Measurements from ENCODE around the gene LRRTM4. TPM values are rescaled to one million over a fixed set of nuclear protein-coding genes. Genes with fewer than 3 reads are reported as not detected.

LRRTM4 gene
- total RNA-seq, 1 experiment from 2014 or later: 12.0 TPM

GRCh38 chr2:76748581-76749296, 773.4 kb downstream of the LRRTM4 start:
- Histone ChIP-seq H3K4ac (ENCODE audit: low read depth, low read length) (no peak overlapping the region), H4K20me1 (ENCODE audit: control insufficient read depth, insufficient read depth, insufficient read length) (no peaks in the 10 kb centered on the region), H2AFZ (ENCODE audit: low read length) (no peak overlapping the region), H3K27me3 (ENCODE audit: insufficient read depth, low read length) (no peaks in the 10 kb centered on the region), H3K9ac (ENCODE audit: extremely low read depth, insufficient read length, low read length) (no peak overlapping the region), H2BK12ac (ENCODE audit: insufficient read length, low read depth, low read length) (no peak overlapping the region), H3K23me2 (ENCODE audit: insufficient read length, low read depth, low read length, poor library complexity, severe bottlenecking) (no peaks in the 10 kb centered on the region), H4K91ac (ENCODE audit: insufficient read length, low read depth, low read length) (no peak overlapping the region), H3K23ac (ENCODE audit: insufficient read length, low read depth, low read length) (no peak overlapping the region), H4K5ac (ENCODE audit: insufficient read length, low read depth, low read length) (no peak overlapping the region), H4K8ac (replicated peaks; ENCODE audit: insufficient read length, low read depth, low read length) (no peak overlapping the region), H2BK20ac (ENCODE audit: low read depth, low read length, poor library complexity, severe bottlenecking) (no peak overlapping the region), H2BK15ac (ENCODE audit: low read depth, low read length) (no peak overlapping the region), H3K18ac (ENCODE audit: insufficient read length, low read depth, low read length) (no peak overlapping the region), H3K27ac (ENCODE audit: insufficient read length, low read depth, low read length) (no peak overlapping the region), H3K4me1 (ENCODE audit: insufficient read depth, low read length) (no peaks in the 10 kb centered on the region), H2BK5ac (ENCODE audit: insufficient read length, low read length) (no peak overlapping the region), H3K4me2 (ENCODE audit: insufficient read depth, insufficient read length, low read length) (no peak overlapping the region), H3K79me2 (ENCODE audit: insufficient read depth, low read length) (no peaks in the 10 kb centered on the region), H3K79me1 (ENCODE audit: insufficient read depth, low read depth, low read length, poor library complexity, severe bottlenecking) (no peaks in the 10 kb centered on the region), H2AK5ac (ENCODE audit: insufficient read length, low read length) (no peak overlapping the region), H3K14ac (ENCODE audit: insufficient read depth, low read length) (no peak overlapping the region), H3T11ph (ENCODE audit: low read length) (no peak overlapping the region), H3K56ac (ENCODE audit: insufficient read length, low read depth, low read length) (no peak overlapping the region), H3K9me3 (ENCODE audit: control insufficient read depth, low read depth, low read length) (no peaks in the 10 kb centered on the region), H2BK120ac (ENCODE audit: low read depth, low read length, poor library complexity, severe bottlenecking) (no peak overlapping the region)
- Mint-ChIP-seq H3K9me3 (no peaks in the 10 kb centered on the region), H3K4me1 (no peaks in the 10 kb centered on the region), H3K27ac (peak overlapping the region in 1 of 3 experiments; percentile 37; a peak in 1 of 7 replicates), H3K4me3 (no peak overlapping the region), H3K36me3 (ENCODE audit: insufficient read depth in 1 of 3, low read depth in 3 of 3) (no peaks in the 10 kb centered on the region; a peak in 1 of 7 replicates), H3K27me3 (ENCODE audit: low read depth) (no peaks in the 10 kb centered on the region)
- TF ChIP-seq CTCF (conservative IDR thresholded peaks at IDR 0.05): no peak
- DNase-seq: no peak
- no CpG with 5 or more reads among the region's 14 CpGs for WGBS (ENCODE audit: extremely low coverage, insufficient read length, low lambda C conversion rate)
